HepG2 (cell line): ENCODE data around the gene CSNK1D. TPM values are rescaled to one million over a fixed set of nuclear protein-coding genes. Genes with fewer than 3 reads are reported as not detected.

ENCODE experiments used
- CHD2 ChIP-seq: IDR thresholded peaks from 2 replicates; pipeline ENCODE4 v1.6.1; 2011; ENCODE audit warnings: low read depth, low read length, improper control_type of control experiment
- KAT2B ChIP-seq: fragments of 150-350 bp; IDR thresholded peaks from 2 replicates; pipeline ENCODE4 v1.6.1; 2014; ENCODE audit warnings: low read depth, low read length, borderline replicate concordance
- ZNF263 ChIP-seq: sonication (generic); formaldehyde crosslinking; IDR thresholded peaks from 2 replicates; pipeline ENCODE4 v1.4.0; 2020; ENCODE audit warnings: missing genetic modification reagents
- ZNF296 ChIP-seq: sonication (generic); formaldehyde crosslinking; conservative IDR thresholded peaks from 2 replicates; pipeline ENCODE4 v1.5.0; 2020; ENCODE audit warnings: mild to moderate bottlenecking, missing genetic modification reagents
- ZNF337 ChIP-seq: sonication (generic); formaldehyde crosslinking; IDR thresholded peaks from 2 replicates; pipeline ENCODE4 v1.5.1; 2020; ENCODE audit warnings: missing genetic modification reagents, low read depth, mild to moderate bottlenecking, borderline replicate concordance
- ZNF614 ChIP-seq: IDR thresholded peaks from 2 replicates; pipeline ENCODE4 v1.6.1; 2018; ENCODE audit warnings: missing biosample characterization, missing genetic modification reagents, inconsistent platforms, borderline replicate concordance
- ZNF879 ChIP-seq: sonication (generic); formaldehyde crosslinking; IDR thresholded peaks from 2 replicates; pipeline ENCODE4 v1.8.1; 2023; ENCODE audit warnings: missing genetic modification reagents
- polyA plus RNA-seq, 8 experiments: library from polyadenylated mRNA; depleted of rRNA in 3 of 8; stranded (reverse) in 7 of 8; unstranded in 1 of 8; fragments of >200 nt; fragmentation: Illumina TruSeq in 4 of 8; extraction: Trizol in 4 of 8; gene quantifications; 2 replicates each; pipeline versions ENCODE4 v1.2.1 to v1.2.3, GENCODE V29; 2011 to 2016; ENCODE audit warnings: low read depth in 4 of 8, missing spikeins in 1 of 8, mixed read lengths in 1 of 8; ENCODE audit not compliant: insufficient read depth in 1 of 8
- total RNA-seq, 5 experiments: library from RNA; depleted of rRNA; stranded (reverse); fragments of >200 nt; fragmentation: Illumina TruSeq; extraction: Trizol; gene quantifications; 2 replicates each; pipeline ENCODE4 v1.2.3, GENCODE V29; 2016; ENCODE audit warnings: low read depth in 1 of 5
- TF ChIP-seq, protein P1 (sequence below): sonication (generic); formaldehyde crosslinking; IDR thresholded peaks from 2 replicates; pipeline ENCODE4 v1.4.0; 2020; ENCODE audit warnings: low read depth, mild to moderate bottlenecking, missing genetic modification reagents
- TF ChIP-seq, protein P2 (sequence below): sonication (generic); formaldehyde crosslinking; IDR thresholded peaks from 2 replicates; pipeline ENCODE4 v1.4.0; 2020; ENCODE audit warnings: missing genetic modification reagents
- TF ChIP-seq, protein P3 (sequence below), 2 experiments: sonication (generic) in 1 of 2; formaldehyde crosslinking in 1 of 2; IDR thresholded peaks; 2 replicates each; pipeline versions ENCODE4 v1.6.1 to v1.9.0; 2014 to 2022; ENCODE audit warnings: antibody characterized with exemption in 1 of 2, borderline replicate concordance in 1 of 2, inconsistent platforms in 1 of 2, low read depth in 1 of 2, missing genetic modification reagents in 1 of 2
- TF ChIP-seq, protein P4 (sequence below): sonication (generic); formaldehyde crosslinking; IDR thresholded peaks from 2 replicates; pipeline ENCODE4 v1.8.1; 2023; ENCODE audit warnings: missing genetic modification reagents, mild to moderate bottlenecking, borderline replicate concordance
- TF ChIP-seq, protein P5 (sequence below): sonication (generic); formaldehyde crosslinking; IDR thresholded peaks from 2 replicates; pipeline ENCODE4 v1.4.0; 2020; ENCODE audit warnings: missing genetic modification reagents, mild to moderate bottlenecking, borderline replicate concordance

Gene CSNK1D
- total and polyA plus RNA-seq, 2 of the 13 experiments (the other 11 are each of a cell fraction or from before 2014, with no cell fraction given) = 31.5 to 128 TPM

DNA sequence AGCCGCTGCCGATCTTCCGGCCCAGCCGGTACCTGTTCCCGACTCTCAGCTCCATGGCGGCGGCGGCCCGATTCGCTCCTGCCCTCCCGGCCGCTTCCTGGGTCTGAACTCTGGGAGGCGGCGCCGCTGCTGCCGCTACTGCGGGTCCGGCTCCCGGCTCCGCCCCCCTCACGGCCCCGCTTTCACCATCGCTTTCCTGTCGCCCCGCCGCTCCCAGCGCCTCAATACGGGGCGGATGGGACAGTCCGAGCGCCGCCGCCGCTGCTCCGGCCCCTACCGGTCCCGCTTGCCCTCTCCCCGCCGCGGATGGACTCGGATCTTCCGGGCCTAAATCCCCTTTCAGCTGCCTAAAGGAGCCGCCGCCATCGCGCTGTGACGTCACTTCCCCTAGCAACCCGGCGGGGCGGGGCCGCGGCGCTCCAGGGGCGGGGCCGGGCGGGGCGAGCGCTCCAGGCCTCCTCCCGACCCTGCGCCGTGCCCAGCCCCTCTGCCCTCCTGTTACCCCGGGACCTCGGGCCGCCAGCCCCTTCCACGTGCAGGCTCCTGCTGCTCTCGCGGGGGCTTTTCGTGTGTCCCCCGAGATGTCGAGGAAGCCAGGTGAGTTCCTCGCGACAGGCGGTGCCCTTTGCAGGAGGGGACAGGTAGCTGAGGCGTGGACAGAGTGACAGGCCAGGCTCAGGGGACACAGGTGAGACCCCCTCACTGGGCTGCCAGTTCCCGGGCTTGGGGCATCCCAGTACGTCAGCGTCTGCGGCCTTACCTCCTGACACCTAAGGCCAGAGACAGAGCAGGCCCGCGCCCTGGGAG, at the start of gene CSNK1D (continued):
- TF ChIP-seq CHD2 = peak; percentile 75
- no peak for TF ChIP-seq ZNF296 (CRISPR knock-in tag)
- TF ChIP-seq, protein P1, sequence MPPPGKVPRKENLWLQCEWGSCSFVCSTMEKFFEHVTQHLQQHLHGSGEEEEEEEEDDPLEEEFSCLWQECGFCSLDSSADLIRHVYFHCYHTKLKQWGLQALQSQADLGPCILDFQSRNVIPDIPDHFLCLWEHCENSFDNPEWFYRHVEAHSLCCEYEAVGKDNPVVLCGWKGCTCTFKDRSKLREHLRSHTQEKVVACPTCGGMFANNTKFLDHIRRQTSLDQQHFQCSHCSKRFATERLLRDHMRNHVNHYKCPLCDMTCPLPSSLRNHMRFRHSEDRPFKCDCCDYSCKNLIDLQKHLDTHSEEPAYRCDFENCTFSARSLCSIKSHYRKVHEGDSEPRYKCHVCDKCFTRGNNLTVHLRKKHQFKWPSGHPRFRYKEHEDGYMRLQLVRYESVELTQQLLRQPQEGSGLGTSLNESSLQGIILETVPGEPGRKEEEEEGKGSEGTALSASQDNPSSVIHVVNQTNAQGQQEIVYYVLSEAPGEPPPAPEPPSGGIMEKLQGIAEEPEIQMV (CRISPR knock-in tag) = peak; percentile 82
- peak; percentile 25; the same call in 1 of the 2 replicates for TF ChIP-seq ZNF263 (CRISPR knock-in tag)
- TF ChIP-seq, protein P2, sequence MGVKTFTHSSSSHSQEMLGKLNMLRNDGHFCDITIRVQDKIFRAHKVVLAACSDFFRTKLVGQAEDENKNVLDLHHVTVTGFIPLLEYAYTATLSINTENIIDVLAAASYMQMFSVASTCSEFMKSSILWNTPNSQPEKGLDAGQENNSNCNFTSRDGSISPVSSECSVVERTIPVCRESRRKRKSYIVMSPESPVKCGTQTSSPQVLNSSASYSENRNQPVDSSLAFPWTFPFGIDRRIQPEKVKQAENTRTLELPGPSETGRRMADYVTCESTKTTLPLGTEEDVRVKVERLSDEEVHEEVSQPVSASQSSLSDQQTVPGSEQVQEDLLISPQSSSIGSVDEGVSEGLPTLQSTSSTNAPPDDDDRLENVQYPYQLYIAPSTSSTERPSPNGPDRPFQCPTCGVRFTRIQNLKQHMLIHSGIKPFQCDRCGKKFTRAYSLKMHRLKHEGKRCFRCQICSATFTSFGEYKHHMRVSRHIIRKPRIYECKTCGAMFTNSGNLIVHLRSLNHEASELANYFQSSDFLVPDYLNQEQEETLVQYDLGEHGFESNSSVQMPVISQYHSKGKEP (CRISPR knock-in tag) = 0 out of 2 replicates have a peak, but pooled peaks have one; percentile 24
- no peak for TF ChIP-seq KAT2B
- TF ChIP-seq, protein P3, sequence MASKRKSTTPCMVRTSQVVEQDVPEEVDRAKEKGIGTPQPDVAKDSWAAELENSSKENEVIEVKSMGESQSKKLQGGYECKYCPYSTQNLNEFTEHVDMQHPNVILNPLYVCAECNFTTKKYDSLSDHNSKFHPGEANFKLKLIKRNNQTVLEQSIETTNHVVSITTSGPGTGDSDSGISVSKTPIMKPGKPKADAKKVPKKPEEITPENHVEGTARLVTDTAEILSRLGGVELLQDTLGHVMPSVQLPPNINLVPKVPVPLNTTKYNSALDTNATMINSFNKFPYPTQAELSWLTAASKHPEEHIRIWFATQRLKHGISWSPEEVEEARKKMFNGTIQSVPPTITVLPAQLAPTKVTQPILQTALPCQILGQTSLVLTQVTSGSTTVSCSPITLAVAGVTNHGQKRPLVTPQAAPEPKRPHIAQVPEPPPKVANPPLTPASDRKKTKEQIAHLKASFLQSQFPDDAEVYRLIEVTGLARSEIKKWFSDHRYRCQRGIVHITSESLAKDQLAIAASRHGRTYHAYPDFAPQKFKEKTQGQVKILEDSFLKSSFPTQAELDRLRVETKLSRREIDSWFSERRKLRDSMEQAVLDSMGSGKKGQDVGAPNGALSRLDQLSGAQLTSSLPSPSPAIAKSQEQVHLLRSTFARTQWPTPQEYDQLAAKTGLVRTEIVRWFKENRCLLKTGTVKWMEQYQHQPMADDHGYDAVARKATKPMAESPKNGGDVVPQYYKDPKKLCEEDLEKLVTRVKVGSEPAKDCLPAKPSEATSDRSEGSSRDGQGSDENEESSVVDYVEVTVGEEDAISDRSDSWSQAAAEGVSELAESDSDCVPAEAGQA (IDR thresholded peaks at IDR 0.05; ENCODE audit: low read depth) = peak; percentile 66
- TF ChIP-seq, protein P3 (CRISPR knock-in tag; IDR thresholded peaks at IDR 0.05; ENCODE audit: borderline replicate concordance) = no peak
- TF ChIP-seq, protein P4, sequence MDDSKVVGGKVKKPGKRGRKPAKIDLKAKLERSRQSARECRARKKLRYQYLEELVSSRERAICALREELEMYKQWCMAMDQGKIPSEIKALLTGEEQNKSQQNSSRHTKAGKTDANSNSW (CRISPR knock-in tag) = peak; percentile 79; the same call in 1 of the 2 replicates
- TF ChIP-seq ZNF337 = peak; percentile 96; the same call in 1 of the 2 replicates
- peak; percentile 91 for TF ChIP-seq ZNF614 (CRISPR knock-in tag)
- TF ChIP-seq, protein P5, sequence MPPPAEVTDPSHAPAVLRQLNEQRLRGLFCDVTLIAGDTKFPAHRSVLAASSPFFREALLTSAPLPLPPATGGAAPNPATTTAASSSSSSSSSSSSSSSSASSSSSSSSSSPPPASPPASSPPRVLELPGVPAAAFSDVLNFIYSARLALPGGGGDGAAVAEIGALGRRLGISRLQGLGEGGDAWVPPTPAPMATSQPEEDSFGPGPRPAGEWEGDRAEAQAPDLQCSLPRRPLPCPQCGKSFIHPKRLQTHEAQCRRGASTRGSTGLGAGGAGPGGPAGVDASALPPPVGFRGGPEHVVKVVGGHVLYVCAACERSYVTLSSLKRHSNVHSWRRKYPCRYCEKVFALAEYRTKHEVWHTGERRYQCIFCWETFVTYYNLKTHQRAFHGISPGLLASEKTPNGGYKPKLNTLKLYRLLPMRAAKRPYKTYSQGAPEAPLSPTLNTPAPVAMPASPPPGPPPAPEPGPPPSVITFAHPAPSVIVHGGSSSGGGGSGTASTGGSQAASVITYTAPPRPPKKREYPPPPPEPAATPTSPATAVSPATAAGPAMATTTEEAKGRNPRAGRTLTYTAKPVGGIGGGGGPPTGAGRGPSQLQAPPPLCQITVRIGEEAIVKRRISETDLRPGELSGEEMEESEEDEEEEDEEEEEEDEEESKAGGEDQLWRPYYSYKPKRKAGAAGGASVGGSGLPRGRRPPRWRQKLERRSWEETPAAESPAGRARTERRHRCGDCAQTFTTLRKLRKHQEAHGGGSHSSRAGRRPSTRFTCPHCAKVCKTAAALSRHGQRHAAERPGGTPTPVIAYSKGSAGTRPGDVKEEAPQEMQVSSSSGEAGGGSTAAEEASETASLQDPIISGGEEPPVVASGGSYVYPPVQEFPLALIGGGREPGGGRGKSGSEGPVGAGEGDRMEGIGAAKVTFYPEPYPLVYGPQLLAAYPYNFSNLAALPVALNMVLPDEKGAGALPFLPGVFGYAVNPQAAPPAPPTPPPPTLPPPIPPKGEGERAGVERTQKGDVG (CRISPR knock-in tag) = peak; percentile 76; the same call in 1 of the 2 replicates
- 0 out of 2 replicates have a peak, but pooled peaks have one; percentile 70 for TF ChIP-seq ZNF879 (CRISPR knock-in tag)
